Aorta (tissue), 5 donors: ENCODE results near the gene GPR68. TPM values are rescaled to one million over a fixed set of nuclear protein-coding genes. Genes with fewer than 3 reads are reported as not detected.
A peak's percentile ranks its signal among the peaks of the same experiment; 100 is the strongest.
"Not testable (repeated sequence)": the region's sequence is repeated elsewhere in the genome, so short reads cannot be mapped to it uniquely, and the experiment has no call there.

Experiments used
- ATAC-seq: fragments of 200-7000 bp; cut with Tn5 transposase; one replicate; pipeline ENCODE4 v1.9.1; 2022; ENCODE audit warnings: moderate library complexity; ENCODE audit not compliant: low FRiP score
- DNase-seq, 2 donors: peaks; one replicate each; pipeline ENCODE4 v3.0.0-alpha.2; 2020
- H3K27ac ChIP-seq, 2 donors: one replicate each; pipeline ENCODE4 v1.5.1; 2013; ENCODE audit warnings: low read length in 2 of 2, mild to moderate bottlenecking in 2 of 2, moderate library complexity in 2 of 2, control low read depth in 1 of 2, inconsistent platforms in 1 of 2, low read depth in 1 of 2
- H3K27me3 ChIP-seq, 2 donors: one replicate each; pipeline ENCODE4 v1.6.1; 2013; ENCODE audit warnings: control low read depth in 1 of 2, low read length in 1 of 2, mild to moderate bottlenecking in 1 of 2, moderate library complexity in 1 of 2; ENCODE audit not compliant: insufficient read depth in 2 of 2, control insufficient read depth in 1 of 2
- H3K36me3 ChIP-seq, 2 donors: one replicate each; pipeline ENCODE4 v1.6.1; 2013; ENCODE audit warnings: control low read depth in 1 of 2, low read length in 1 of 2, mild to moderate bottlenecking in 1 of 2; ENCODE audit not compliant: insufficient read depth in 2 of 2, control insufficient read depth in 1 of 2
- H3K4me1 ChIP-seq, 2 donors: one replicate each; pipeline ENCODE4 v1.6.1; 2013; ENCODE audit warnings: low read length in 2 of 2, control low read depth in 1 of 2, mild to moderate bottlenecking in 1 of 2, moderate library complexity in 1 of 2; ENCODE audit not compliant: insufficient read depth in 2 of 2, control insufficient read depth in 1 of 2
- H3K4me3 ChIP-seq, 2 donors: one replicate each; pipeline ENCODE4 v1.5.1; 2013; ENCODE audit warnings: low read length in 2 of 2, control low read depth in 1 of 2, mild to moderate bottlenecking in 1 of 2
- H3K9me3 ChIP-seq: one replicate; pipeline ENCODE4 v1.6.1; 2013; ENCODE audit warnings: mild to moderate bottlenecking, low read length; ENCODE audit not compliant: control insufficient read depth
- WGBS, 2 donors: extraction: QIAGEN DNeasy Blood & Tissue Kit; methylation state at CpG; one replicate each; pipeline ENCODE4 v1.1.7; 2013; 5-methylcytosine and 5-hydroxymethylcytosine counted together
- intact Hi-C, 2 donors: fragments of 100-400 bp; cut with DNase I; formaldehyde crosslinking; loops; one replicate each; pipeline versions ENCODE4 v1.14.2 to v1.15.0; 2022
- polyA plus RNA-seq, 2 donors: library from polyadenylated mRNA; stranded (reverse); fragments of 200-250 nt; gene quantifications; one replicate each; pipeline ENCODE4 v1.2.3, GENCODE V29; 2013
- total RNA-seq, 2 donors: library from RNA; stranded (reverse); fragmentation: NEBNext Ultra II Directional; extraction: Animal tissue kit (Norgen Biotek cat#: 25700); gene quantifications; one replicate each; pipeline ENCODE4 v1.2.1, GENCODE V29; 2021
- donor health status: healthy with polysubstance abuse.
- donor health status: Bipolar disorder and iron deficiency.
- donor health status: DM: no; HTN: no; CAD: no.
- donor health status: DM: no; HTN: no; CAD: no.
- donor health status: DM: yes; HTN: yes; CAD: no.

The GPR68 gene
- total and polyA plus RNA-seq, 4 donors = 0.10 to 6.3 (median 0.84) TPM; not detected in 1

- DNase-seq = no peak
- Histone ChIP-seq H3K4me1 (no peaks in the 10 kb centered on the region), H3K27me3 (no peaks in the 10 kb centered on the region), H3K27ac (no peak overlapping the region), H3K36me3 (no peaks in the 10 kb centered on the region), H3K4me3 (no peak overlapping the region), H3K9me3 (no peaks in the 10 kb centered on the region)
- intact Hi-C loops = no loop called here
- WGBS, 2 donors = 93 to 94% methylated on average over 6 of the region's 6 CpGs
- no peak for ATAC-seq
These were observed 25.7 kb upstream of the GPR68 start for GRCh38 chr14:91270188-91270587.

- Histone ChIP-seq H3K27me3 (no peaks in the 10 kb centered on the region), H3K4me3 (no peak overlapping the region)
- WGBS, 2 donors = 46 to 49% methylated on average over 23 to 24 of the region's 24 CpGs
These were observed 24.8 kb upstream of the GPR68 start for GRCh38 chr14:91269076-91269991.

GRCh38 chr14:91267965-91268437 lies 23.5 kb upstream of the GPR68 start:
- Histone ChIP-seq H3K27ac (no peak overlapping the region), H3K27me3 (no peaks in the 10 kb centered on the region), H3K36me3 (no peaks in the 10 kb centered on the region), H3K9me3 (no peaks in the 10 kb centered on the region), H3K4me3 (no peak overlapping the region), H3K4me1 (no peaks in the 10 kb centered on the region)
- intact Hi-C loops = no loop called here
- WGBS, 2 donors = 96 to 97% methylated on average over 7 of the region's 7 CpGs
- DNase-seq = no peak
- ATAC-seq = no peak

More at GRCh38 chr14:91269076-91269991, 24.8 kb upstream of the GPR68 start:
- intact Hi-C loops = no loop called here
- Histone ChIP-seq H3K9me3 (no peaks in the 10 kb centered on the region), H3K4me1 (no peaks in the 10 kb centered on the region), H3K27ac (no peak overlapping the region), H3K36me3 (no peaks in the 10 kb centered on the region)
- DNase-seq (no peak), ATAC-seq (peak; percentile 39)

- 97% methylated on average over 15 of the region's 15 CpGs for WGBS, 2 donors
- H3K36me3 ChIP-seq, H3K27me3 ChIP-seq, intact Hi-C loops, H3K27ac ChIP-seq, ATAC-seq, H3K4me1 ChIP-seq, H3K9me3 ChIP-seq, H3K4me3 ChIP-seq, DNase-seq: not testable (repeated sequence)
These were observed 21.8 kb upstream of the GPR68 start for GRCh38 chr14:91266276-91266675.

- H3K27ac ChIP-seq = no peak overlapping the region
- H3K9me3 ChIP-seq = no peaks in the 10 kb centered on the region
- H3K36me3 ChIP-seq = no peaks in the 10 kb centered on the region
- no peaks in the 10 kb centered on the region for H3K4me1 ChIP-seq
- no peak for ATAC-seq
- 96 to 97% methylated on average over 7 of the region's 7 CpGs for whole genome bisulfite sequencing, 2 donors
- intact Hi-C loops = no loop called here
- H3K27me3 ChIP-seq = no peaks in the 10 kb centered on the region
- DNase-seq = no peak
- H3K4me3 ChIP-seq = no peak overlapping the region
These were observed 20.9 kb upstream of the GPR68 start for GRCh38 chr14:91265404-91265803.

GRCh38 chr14:91264151-91265150 lies 19.9 kb upstream of the GPR68 start:
- DNase-seq = no peak
- no peaks in the 10 kb centered on the region for H3K36me3 ChIP-seq
- 16 to 18% methylated on average over 57 to 69 of the region's 69 CpGs for WGBS, 2 donors
- no peaks in the 10 kb centered on the region for H3K9me3 ChIP-seq
- no peaks in the 10 kb centered on the region for H3K4me1 ChIP-seq
- intact Hi-C loops = no loop called here
- H3K27me3 ChIP-seq = no peaks in the 10 kb centered on the region
- ATAC-seq = no peak
- H3K27ac ChIP-seq = no peak overlapping the region
- peak overlapping the region in 1 of 2 donors; percentile 43 for H3K4me3 ChIP-seq

- H3K36me3 ChIP-seq = no peaks in the 10 kb centered on the region
- DNase-seq = no peak
- intact Hi-C loops = no loop called here
- 96 to 100% methylated on average over 2 of the region's 2 CpGs for WGBS, 2 donors
- no peaks in the 10 kb centered on the region for H3K9me3 ChIP-seq
- ATAC-seq = no peak
- H3K27me3 ChIP-seq = no peaks in the 10 kb centered on the region
- no peaks in the 10 kb centered on the region for H3K4me1 ChIP-seq
- H3K27ac ChIP-seq = no peak overlapping the region
- H3K4me3 ChIP-seq = no peak overlapping the region
These were observed 18.8 kb upstream of the GPR68 start for GRCh38 chr14:91263329-91263728.

- intact Hi-C loops = no loop called here
- Histone ChIP-seq H3K27me3 (no peaks in the 10 kb centered on the region), H3K9me3 (no peaks in the 10 kb centered on the region), H3K4me3 (no peak overlapping the region), H3K27ac (no peak overlapping the region), H3K36me3 (no peaks in the 10 kb centered on the region), H3K4me1 (no peaks in the 10 kb centered on the region)
- 91% methylated on average over 11 of the region's 11 CpGs for WGBS, 2 donors
- ATAC-seq (no peak), DNase-seq (no peak)
These were observed 17.6 kb upstream of the GPR68 start for GRCh38 chr14:91261986-91262549.
